HG02970 (cell line): ENCODE results near the gene MED29.
A peak's percentile ranks its signal among the peaks of the same experiment; 100 is the strongest.

Source experiments
- ATAC-seq: cut with Tn5 transposase; IDR thresholded peaks from one replicate; pipeline ENCODE4 v1.9.1; 2021; ENCODE audit warnings: mild to moderate bottlenecking, moderate library complexity, moderate number of reproducible peaks; ENCODE audit not compliant: unreplicated experiment, low FRiP score

Gene MED29

DNA sequence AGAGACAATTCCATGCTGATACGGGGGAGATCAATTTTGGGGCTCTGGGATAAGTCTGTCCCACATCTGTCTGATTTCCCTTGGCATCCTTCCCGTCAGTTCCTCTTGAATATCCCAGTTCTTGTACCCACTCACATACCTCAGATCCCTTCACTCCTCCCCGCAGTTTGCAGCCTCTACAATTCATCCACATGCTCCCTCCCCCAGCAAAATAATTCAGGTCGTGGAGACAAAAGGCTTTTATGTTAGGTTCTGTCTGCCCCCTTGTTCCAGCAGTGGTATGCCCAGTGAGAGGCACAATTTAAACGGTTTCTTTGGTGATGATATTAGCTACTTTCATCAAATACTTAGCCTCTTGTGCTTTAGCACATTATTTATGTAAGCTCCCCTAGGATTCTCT lies 35.0 kb downstream of the MED29 start:
- no peak for ATAC-seq

DNA sequence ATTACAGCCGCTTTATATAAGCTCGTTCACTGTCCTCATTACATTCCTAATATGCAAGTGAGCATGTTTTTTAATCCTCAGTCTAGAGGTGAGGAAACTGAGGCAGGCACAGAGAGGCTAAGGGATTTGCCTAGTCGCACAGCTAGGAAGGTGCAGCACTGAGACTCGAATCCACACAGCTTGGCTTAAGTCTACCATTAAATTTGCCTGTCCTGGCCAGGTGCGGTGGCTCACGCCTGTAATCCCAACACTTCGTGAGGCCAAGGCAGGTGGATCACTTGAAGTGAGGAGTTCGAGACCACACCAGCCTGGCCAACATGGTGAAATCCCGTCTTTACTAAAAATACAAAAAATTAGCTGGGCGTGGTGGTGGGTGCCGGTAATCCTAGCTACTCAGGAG lies 36.5 kb downstream of the MED29 start:
- ATAC-seq: no peak

DNA sequence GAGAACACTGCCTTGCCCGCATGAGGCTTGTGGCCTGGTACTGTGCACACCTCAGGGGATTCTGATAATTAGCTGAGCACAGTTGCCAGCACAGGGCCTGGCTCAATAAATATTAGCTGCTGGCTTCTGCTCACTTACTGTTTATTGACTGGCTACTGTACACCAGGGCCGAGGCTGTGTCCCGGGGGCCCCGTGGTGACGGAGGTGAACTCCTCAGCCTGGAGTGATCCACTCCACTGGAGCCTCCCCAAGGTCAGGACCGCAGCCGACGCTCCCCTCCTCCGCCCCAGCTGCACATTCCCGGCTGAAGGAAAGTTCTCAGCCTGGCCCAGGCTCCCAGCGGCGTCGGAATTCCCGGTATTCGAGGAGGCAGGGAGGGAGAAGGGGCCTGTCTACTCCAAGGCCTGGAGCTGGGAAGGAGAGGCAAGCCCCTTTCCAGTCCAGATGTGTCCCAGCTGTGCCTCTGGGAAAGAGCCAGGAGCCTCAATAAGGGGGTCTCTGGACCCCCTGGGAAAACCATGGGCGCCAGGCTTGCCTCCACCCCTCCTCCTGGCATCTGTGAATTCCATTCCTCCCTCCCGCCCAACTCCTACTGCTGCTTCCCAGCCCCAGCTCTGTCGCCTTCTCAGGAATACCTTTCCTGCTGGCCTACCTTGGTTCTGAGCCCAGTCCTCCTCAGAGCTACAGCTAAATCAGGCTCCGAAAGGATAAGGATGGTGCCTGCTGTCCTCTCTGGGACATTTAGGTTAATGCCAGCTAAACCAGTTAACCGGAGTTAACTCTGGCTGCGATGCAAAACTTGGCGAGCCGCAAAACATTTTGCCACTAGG lies 37.3 kb downstream of the MED29 start:
- ATAC-seq: no peak

DNA sequence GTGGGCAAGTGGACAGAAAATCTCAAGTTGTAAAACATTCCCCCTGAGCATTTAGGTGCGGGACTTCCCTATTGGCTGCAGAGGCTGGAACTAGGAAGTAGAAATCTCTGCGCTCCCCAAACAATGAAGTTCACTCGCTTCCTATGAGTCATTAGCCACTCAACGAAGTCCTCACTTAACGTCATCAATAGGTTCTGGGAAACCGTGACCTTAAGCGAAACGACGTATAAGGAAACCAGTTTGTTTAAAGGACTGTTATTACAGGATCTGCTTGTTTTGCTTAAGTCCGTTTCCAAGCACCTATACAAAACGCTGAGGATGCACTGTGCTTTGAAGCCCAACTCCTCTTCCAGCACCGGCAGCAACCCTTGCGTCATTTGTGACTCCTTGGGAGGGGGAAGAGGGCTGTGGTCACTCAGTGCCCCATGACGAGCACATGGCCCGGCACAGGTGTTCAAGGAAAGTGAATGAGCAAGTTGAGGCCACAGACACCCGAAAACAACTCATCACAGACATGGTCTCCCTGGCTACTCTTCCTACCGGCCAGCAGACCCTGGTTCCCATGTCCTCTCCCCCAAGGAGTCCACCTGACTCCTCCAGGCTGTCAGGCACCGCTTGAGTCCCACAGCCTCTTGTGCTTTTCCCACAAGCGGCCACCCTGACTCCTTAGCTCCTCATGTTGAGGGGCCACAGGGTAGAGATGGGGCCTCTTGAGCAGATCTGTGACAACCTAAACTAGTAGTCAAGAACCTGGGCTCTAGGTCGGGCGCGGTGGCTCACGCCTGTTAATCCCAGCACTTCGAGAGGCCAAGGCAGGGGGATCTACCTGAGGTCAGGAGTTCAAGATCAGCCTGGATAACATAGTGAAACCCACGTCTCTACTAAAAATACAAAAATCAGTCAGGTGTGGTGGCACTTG lies 39.8 kb downstream of the MED29 start:
- ATAC-seq: no peak

DNA sequence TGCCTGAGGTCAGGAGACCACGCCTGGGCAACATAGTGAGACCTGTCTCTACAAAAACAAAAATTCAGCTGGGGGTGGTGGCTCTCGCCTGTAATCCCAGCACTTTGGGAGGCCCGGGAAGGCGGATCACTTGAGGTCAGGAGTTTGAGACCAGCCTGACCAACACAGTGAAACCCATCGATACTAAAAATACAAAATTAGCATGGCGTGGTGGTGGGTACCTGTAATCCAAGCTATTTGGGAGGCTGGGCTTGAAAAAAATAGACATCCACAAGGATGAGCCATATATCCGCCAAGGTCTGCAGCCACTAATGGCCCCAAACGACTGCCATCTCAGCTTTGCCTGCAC lies 41.5 kb downstream of the MED29 start:
- ATAC-seq: no peak

DNA sequence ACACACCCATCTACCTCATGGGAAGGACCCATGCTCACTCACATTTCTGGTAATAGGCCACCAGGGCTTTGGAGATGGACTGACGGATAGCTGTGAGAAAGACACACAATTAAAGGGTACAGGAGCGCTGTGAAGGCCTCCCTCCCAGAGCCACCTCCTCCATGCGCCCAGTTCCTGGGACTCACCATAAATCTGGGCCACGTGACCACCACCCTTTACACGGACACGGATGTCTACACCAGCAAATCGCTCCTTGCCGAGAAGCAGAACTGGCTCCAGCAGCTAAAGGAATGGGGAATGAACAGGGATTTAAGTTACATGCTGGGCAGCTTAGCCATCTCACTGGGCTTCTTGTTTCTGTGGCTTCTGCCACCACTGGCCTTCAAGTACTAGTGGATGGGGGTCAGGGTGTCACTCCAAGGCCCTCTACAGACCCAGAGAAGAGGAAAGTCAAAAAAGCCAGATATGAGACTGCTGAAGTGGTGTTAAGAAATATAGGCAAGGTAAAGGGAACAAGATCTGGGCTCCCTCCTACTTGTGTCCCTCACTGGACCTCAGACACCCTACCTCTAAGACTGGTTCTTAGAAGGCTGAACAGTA lies 42.4 kb downstream of the MED29 start:
- no peak for ATAC-seq

DNA sequence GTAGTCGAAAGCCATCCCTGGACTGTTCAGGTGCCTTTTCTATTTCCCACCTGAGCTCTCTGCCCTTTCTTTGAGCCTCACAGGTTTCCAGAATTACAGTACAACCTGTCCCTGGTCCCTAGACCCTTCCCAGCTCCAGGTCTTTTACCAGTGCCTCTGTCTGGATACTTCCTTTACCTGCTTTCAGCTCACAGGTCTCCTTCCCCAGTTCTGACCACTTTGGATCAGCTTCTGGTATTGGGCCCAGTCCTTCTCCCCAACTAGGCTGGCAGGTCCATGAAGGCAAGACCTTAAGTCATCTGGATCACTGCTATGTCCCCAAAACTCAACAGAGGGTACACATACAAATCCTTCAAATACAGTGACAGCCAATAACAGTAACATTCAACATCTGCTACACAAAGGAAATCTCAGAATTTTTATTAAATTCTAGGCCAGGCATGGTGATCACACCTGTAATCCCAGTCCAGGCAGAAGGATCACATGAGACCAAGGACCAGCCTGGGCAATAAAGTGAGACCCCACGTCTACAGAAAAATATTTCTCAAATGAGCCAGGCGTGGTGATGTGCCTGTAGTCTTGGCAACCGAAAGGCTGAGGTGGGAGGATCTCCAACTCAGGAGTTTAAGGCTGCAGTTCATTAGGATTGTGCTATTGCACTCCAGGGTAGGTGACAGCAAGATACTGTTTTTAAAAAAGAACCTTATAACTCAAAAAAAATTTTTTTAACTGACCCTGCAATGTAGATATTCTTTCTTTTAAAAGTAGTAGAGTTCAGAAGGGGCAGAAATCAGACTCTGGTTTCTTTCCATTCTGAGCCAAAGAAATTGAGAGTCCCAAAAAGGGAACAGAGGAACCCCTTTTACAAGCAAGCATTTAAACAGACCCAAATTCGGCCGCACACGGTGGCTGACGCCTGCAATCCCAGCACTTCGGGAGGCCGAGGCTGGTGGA lies 43.2 kb downstream of the MED29 start:
- no peak for ATAC-seq

DNA sequence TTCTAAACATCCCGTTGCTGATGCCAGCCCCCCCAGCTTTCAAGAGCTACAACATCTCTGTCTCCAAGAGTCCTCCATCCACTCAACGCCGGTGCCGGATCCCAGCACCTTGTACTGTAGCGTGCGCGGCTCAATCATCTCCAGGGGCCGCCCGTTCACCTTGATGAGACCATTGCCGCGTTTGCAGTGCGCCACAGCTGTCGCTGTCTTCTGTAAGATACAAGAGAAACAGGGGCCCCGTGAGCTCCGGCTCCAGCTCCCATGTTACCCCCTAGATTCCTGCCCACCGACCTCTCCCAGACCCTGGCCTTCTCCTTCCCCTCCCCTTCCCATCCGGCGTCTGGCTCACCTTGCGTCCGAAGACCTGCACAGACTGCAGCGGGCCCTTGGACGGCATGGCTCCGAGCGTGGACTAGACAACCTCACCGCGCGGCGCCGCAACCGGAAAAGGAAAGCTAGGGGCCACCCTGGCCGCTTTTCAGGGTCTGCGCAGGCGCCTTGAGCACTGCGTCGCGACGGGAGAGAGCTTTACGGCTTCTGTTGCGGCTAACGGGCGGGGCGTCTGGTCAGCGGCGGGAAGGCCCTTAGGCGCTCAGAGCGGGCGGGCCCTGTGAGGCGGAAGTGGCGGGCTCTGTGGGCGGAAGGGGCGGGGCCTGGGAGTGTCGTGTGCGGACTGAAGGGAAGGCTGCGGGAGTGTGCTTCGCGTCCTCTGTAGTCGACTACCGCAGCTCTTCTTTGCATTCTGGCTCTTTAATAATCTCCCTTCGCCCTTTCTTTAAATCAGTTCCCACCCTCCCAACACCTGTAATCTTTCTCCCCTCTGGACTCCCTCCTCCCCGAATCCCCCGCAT lies 44.5 kb downstream of the MED29 start, which contains the start of gene RPS16:
TSS of gene RPS16 (minus strand) at position 451 of the 851 bp plus-strand sequence. CDS start at position 397, 54 bp downstream.
- peak; percentile 87 for ATAC-seq

DNA sequence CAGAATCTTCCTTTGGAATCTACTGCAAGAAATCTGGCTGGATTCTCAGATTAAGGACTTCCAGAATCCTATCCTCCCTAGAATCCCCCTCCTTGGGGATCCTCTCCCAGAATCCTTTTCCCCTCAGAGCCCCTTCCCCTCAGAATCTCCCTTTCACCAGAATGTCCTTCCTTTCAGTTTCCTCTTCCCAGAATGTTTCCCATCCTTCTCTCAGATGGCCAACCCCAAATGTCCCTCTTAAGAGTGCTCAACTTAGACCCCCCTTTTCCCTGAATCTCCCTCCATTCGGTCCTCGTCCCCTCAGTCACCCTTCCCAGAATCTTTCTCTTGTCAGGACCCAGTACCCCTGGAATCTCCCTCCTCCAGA lies 45.2 kb downstream of the MED29 start:
- no peak for ATAC-seq

DNA sequence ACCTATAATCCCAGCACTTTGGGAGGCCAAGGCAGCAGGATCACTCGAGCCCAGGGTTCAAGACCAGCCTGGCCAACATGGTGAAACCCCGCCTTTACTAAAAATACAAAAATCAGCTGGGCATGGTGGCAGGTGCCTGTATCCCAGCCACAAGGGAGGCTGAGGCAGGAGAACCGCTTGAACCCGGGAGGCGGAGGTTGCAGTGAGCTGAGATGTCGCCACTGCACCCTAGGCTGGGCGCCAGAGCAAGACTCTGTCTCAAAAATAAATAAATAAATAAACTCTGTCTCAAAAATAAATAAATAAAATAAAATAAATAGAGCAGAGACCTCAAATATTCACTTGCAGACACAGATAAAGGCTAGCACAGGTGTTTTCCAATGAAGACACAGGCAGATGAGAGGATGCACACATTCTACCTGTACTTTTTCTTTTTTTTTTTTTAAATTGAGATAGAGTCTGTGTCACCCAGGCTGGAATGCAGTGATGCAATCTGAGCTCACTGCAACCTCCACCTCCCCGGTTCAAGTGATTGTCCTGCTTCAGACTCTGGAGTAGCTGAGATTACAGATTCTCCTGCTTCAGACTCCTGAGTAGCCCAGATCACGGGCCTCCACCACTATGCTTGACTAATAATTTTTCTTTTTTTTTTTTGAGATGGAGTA lies 47.2 kb downstream of the MED29 start:
- no peak for ATAC-seq

DNA sequence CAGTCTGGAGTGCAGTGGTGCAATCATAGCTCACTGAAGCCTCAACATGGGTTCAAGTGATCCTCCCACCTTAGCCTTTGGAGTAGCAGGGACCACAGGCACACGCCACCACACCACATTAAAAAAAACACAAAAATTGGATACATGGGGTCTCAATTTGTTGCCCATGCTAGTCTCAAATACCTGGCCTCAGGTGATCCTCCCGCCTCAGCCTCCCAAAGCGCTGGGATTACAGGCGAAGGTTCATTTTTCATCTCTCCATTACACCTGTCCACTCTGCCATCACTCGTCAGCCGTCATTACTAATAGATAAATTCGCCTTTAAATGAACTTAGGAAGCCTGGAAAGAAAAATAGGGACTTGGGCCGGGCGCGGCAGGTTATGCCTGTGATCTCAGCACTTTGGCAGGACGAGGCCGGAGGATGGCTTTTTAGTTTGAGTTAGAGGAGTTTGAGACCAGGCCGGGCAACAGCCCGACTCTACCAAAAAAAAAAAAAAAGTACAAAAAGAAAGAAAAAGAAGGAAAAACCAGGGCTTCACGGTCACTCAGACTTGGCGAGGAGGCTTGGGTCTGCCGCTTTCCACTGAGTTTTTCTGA lies 53.5 kb downstream of the MED29 start:
- no peak for ATAC-seq

DNA sequence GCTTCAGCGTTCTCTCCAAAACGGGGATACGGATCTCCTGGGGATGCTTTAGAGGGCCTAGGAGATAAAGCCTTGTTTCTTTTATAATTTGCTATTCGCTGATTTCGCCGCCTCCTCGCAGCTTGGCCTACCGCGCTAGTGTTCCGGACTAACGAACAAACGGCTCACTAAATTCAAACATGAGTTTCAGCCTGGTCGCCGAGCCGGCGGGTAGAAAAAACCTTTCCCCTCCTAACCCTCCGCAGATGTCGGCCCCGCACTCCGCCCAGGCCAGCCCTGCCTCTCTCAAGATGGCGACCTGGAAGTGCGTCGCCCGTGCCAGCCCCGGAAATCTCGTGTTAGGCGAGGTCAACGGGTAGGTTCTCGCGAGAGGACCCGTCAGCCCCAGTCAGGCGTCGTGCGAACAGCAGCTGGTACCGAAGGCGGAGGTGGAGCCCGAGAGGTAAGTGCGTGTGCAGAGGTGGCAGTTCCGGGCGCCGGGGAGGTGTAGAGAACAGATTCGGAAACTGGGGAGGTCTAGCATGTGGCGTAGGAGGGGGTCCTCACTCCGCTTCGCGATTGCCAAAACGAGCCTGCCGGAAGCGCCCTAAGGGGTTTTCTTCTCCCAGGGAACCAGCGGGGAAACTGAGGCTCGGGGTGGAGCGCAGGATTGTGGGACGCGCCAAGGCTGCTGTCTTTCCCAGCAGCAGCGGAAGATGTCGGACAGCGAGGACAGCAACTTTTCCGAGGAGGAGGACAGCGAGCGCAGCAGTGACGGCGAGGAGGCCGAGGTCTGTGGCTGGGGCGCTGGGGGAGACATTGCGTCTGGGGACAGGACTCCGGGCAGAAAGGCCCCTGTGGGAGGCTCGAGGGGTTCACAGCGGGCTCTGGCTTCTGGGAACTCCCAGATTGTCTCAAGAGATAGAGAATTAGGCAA lies 54.3 kb downstream of the MED29 start, which contains the start of gene SUPT5H:
TSS of gene SUPT5H (plus strand) at position 387 of the 916 bp plus-strand sequence. CDS start at position 696, 309 bp downstream.
- peak; percentile 82 for ATAC-seq

DNA sequence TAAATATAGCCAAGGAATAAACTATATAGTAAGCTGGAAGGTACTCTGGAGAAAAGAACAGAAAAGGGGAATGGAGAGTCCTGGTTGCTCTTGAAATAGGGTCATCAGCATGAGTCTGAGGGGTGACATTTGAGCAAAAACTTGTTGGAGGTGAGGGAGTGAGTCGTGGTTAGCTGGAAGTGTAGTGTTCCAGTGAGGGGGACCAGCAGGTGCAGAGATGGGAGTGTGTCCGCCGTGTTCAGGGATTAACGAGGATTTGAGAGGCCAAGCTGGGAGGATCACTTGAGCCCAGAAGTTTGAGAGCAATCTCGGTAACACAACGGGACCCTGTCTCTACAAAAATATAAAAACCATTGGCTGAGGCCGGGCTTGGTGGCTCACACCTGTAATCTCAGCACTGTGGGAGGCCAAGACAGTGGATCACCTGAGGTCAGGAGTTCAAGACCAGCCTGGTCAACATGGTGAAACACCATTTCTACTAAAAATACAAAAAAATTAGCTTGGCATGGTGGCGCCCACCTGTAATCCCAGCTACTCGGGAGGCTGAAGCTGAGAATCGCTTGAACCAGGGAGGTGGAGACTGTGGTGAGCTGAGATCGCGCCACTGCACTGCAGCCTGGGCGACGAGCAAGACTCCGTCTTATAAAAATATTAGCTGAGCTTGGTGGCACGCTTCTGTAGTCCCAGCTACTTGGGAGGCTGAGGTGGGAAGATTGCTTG lies 55.3 kb downstream of the MED29 start:
- ATAC-seq: no peak

DNA sequence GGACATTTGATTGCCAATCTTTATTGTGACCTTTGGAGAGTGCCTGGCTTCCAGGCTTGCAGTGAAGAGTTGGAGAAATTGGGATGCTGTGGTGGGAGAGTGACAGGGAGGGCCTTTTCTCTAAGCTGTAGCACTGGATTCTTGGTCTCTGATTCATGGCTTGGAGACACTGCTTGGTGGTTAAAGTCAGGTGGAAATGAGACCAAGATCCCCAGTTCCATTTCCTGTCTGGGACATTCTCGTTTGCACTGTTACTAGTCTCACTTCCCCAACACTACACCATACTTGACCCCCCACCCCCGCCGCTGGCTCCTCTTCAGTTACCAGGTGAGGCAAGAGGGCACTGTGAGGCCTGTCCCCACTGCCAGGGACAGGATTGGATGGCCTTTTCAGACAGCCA lies 57.1 kb downstream of the MED29 start:
- no peak for ATAC-seq

DNA sequence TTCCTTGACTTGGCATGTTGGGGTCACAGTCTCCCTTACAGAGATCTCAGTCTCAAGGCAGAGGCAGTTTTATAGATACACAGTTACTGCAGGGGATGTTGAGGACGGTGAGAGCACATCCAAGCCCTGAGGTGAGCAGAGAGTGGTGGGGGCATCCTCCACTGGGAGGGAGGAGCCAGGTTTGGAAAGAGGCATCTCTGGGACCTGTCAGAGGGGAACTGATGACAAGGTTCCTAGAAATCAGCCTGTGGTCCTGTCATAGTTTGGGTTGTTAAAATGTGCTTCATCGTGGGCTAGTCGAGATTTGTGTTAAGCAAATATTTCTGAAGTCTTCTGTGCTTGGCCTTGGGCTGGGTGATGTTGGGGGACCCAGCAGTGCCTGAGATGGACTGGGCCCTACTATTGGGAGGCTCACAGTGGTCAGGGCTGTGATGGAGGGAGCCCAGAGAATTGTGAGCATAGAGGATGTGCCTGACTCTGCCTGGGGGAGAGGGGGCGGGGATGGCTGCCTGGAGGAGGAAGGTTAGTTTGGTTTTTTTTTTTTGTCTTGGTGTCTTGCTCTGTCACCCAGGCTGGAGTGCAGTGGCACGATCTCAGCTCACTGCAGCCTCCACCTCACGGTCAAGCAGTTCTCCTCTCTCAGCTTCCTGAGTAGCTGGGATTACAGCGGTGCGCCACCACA lies 58.1 kb downstream of the MED29 start:
- no peak for ATAC-seq
